Upper lobe of left lung (tissue), 4 donors: ENCODE measurements around the gene OPTC.

Source experiments
- EP300 ChIP-seq, 4 donors: sonication (generic); formaldehyde crosslinking; IDR thresholded peaks; one replicate each; pipeline ENCODE4 v1.5.1; 2017; ENCODE audit warnings: antibody characterized with exemption in 4 of 4, control low read depth in 2 of 4
- TF ChIP-seq, protein P1 (sequence below), 6 experiments: fragments of 450-650 bp in 4 of 6; fragments of 200-600 bp in 2 of 6; sonication (generic) in 2 of 6; IDR thresholded peaks; one replicate each; pipeline ENCODE4 v1.5.1; 2016 to 2019; ENCODE audit warnings: antibody characterized with exemption in 6 of 6

GRCh38 chr1:203534012-203534411 is 40.1 kb downstream of the OPTC start:
- TF ChIP-seq, protein P1, sequence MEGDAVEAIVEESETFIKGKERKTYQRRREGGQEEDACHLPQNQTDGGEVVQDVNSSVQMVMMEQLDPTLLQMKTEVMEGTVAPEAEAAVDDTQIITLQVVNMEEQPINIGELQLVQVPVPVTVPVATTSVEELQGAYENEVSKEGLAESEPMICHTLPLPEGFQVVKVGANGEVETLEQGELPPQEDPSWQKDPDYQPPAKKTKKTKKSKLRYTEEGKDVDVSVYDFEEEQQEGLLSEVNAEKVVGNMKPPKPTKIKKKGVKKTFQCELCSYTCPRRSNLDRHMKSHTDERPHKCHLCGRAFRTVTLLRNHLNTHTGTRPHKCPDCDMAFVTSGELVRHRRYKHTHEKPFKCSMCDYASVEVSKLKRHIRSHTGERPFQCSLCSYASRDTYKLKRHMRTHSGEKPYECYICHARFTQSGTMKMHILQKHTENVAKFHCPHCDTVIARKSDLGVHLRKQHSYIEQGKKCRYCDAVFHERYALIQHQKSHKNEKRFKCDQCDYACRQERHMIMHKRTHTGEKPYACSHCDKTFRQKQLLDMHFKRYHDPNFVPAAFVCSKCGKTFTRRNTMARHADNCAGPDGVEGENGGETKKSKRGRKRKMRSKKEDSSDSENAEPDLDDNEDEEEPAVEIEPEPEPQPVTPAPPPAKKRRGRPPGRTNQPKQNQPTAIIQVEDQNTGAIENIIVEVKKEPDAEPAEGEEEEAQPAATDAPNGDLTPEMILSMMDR (IDR thresholded peaks at IDR 0.05), result no peak
- TF ChIP-seq EP300 (IDR thresholded peaks at IDR 0.05), result no peak
